ENCODE data around the gene AKAP8L.
"Not testable (repeated sequence)": the region's sequence is repeated elsewhere in the genome, so short reads cannot be mapped to it uniquely, and the experiment has no call there.

The AKAP8L gene

DNA sequence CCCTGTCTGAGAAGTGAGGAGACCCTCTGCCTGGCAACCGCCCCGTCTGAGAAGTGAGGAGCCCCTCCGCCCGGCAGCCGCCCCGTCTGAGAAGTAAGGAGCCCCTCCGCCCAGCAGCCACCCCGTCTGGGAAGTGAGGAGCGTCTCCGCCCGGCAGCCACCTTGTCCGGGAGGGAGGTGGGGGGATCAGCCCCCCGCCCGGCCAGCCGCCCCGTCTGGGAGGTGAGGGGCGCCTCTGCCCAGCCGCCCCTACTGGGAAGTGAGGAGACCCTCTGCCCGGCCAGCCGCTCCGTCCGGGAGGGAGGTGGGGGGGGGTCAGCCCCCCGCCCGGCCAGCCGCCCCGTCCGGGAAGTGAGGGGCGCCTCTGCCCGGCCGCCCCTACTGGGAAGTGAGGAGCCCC lies 55.7 kb downstream of the AKAP8L start:
- H3K9me3 ChIP-seq (ENCODE audit: control insufficient read depth, insufficient read depth, low read depth, low read length); H3K9ac ChIP-seq (ENCODE audit: low read length); H3K4me1 ChIP-seq (ENCODE audit: control insufficient read depth, insufficient read depth, low read length); H3K27me3 ChIP-seq (ENCODE audit: control insufficient read depth, insufficient read depth, low read length); H3K4me3 ChIP-seq (ENCODE audit: low read depth, low read length); H3K27ac ChIP-seq (ENCODE audit: low read depth, low read length): not testable (repeated sequence)
- peaks cover 78% of the 10 kb centered on the region for H3K36me3 ChIP-seq (ENCODE audit: control insufficient read depth, insufficient read depth, low read length)

- H3K9ac ChIP-seq (ENCODE audit: low read length); H3K27me3 ChIP-seq (ENCODE audit: control insufficient read depth, insufficient read depth, low read length); H3K27ac ChIP-seq (ENCODE audit: low read depth, low read length); H3K9me3 ChIP-seq (ENCODE audit: control insufficient read depth, insufficient read depth, low read depth, low read length); H3K4me1 ChIP-seq (ENCODE audit: control insufficient read depth, insufficient read depth, low read length); H3K4me3 ChIP-seq (ENCODE audit: low read depth, low read length): not testable (repeated sequence)
- H3K36me3 ChIP-seq (ENCODE audit: control insufficient read depth, insufficient read depth, low read length): peaks cover 72% of the 10 kb centered on the region
Measured at GRCh38 chr19:15360015-15360414, 58.8 kb downstream of the AKAP8L start.

DNA sequence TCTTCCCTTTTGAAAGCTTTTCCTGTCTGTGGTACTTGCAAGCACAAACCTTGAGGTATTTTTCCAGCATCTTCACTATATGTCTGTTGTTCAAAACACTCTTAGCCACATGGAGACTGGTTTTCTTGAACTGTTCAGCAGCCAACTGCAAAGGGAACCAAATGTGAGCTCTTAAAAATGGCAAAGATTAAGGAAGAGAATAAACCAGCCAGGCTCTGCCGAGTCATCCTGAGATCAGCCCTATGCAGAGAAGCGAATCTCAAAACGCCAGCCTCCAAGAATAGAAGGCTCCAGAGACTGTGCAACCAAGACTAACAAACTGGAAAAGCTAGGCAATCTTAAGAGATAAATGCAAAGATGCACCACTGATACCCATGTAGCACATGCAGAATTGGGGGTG lies 59.9 kb downstream of the AKAP8L start:
- H3K4me1 ChIP-seq (ENCODE audit: control insufficient read depth, insufficient read depth, low read length): no peaks in the 10 kb centered on the region
- peaks cover 75% of the 10 kb centered on the region for H3K36me3 ChIP-seq (ENCODE audit: control insufficient read depth, insufficient read depth, low read length)
- H3K9me3 ChIP-seq (ENCODE audit: control insufficient read depth, insufficient read depth, low read depth, low read length): 0 out of 2 replicates have a peak, but pooled peaks cover 5% of the 10 kb centered on the region
- H3K4me3 ChIP-seq (ENCODE audit: low read depth, low read length): no peak overlapping the region
- no peak overlapping the region for H3K9ac ChIP-seq (ENCODE audit: low read length)
- no peak overlapping the region for H3K27ac ChIP-seq (ENCODE audit: low read depth, low read length)
- no peaks in the 10 kb centered on the region for H3K27me3 ChIP-seq (ENCODE audit: control insufficient read depth, insufficient read depth, low read length)

DNA sequence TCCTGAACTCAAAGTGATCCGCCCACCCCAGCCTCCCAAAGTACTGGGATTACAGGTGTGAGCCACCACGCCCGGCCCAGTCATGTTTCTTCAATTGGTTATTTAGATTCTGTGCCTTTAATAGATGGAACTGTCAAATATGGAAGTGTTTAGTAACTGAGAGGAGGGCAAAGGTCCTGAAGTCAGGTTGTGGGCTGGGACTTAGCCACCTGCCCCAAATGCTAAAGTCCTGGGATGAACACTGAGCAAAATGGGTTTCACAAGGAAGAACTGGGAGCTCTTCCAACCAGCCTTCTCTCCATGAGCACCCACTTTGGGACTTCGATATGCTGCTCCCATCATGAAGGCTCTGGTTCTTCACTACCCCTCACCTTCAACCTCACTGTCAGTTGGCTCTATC lies 60.9 kb downstream of the AKAP8L start:
- no peaks in the 10 kb centered on the region for H3K4me1 ChIP-seq (ENCODE audit: control insufficient read depth, insufficient read depth, low read length)
- 0 out of 2 replicates have a peak, but pooled peaks cover 5% of the 10 kb centered on the region for H3K9me3 ChIP-seq (ENCODE audit: control insufficient read depth, insufficient read depth, low read depth, low read length)
- H3K4me3 ChIP-seq (ENCODE audit: low read depth, low read length): no peak overlapping the region
- H3K27ac ChIP-seq (ENCODE audit: low read depth, low read length): no peak overlapping the region
- H3K9ac ChIP-seq (ENCODE audit: low read length): no peak overlapping the region
- H3K27me3 ChIP-seq (ENCODE audit: control insufficient read depth, insufficient read depth, low read length): no peaks in the 10 kb centered on the region
- peaks cover 82% of the 10 kb centered on the region for H3K36me3 ChIP-seq (ENCODE audit: control insufficient read depth, insufficient read depth, low read length)

DNA sequence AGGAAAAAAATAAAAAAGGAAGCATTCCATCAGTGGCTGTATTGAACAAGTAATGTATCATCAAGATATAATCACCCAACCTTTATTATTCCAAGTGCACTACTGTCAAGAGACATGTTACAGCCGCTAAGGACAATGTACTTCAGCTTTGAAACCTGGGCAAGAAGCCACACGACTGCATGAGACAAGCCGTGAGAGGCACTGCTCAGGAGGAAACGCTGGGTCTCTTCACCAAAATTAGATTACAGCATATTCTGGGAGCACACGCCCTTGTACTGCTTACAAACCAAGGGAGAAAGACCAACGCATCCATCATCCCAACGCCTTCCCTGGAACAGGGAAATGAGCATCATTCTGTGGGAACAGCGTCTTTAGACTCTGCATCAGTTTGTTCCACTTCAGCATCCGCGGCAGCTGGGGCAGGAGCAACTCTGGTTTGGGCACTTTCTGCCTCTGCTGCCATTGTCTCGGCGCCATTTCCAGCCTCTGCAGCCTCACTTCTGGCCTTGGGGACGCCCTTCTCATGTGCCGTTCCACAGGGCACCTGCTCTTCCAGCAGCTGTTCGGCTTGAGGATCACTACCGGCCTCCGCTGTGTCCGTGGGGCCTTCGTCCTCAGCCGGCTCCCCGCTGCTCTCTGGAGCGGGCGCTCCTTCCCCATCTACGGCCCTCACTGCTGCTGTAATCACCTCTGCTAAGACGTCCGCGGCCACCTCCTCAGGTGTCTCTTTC lies 64.1 kb downstream of the AKAP8L start:
- Histone ChIP-seq H3K27ac (ENCODE audit: low read depth, low read length) (no peak overlapping the region), H3K9me3 (ENCODE audit: control insufficient read depth, insufficient read depth, low read depth, low read length) (no peaks in the 10 kb centered on the region), H3K36me3 (ENCODE audit: control insufficient read depth, insufficient read depth, low read length) (peaks cover 57% of the 10 kb centered on the region), H3K4me1 (ENCODE audit: control insufficient read depth, insufficient read depth, low read length) (no peaks in the 10 kb centered on the region), H3K4me3 (ENCODE audit: low read depth, low read length) (no peak overlapping the region), H3K9ac (ENCODE audit: low read length) (no peak overlapping the region), H3K27me3 (ENCODE audit: control insufficient read depth, insufficient read depth, low read length) (no peaks in the 10 kb centered on the region)

- Histone ChIP-seq H3K27ac (ENCODE audit: low read depth, low read length) (no peak overlapping the region), H3K4me3 (ENCODE audit: low read depth, low read length) (no peak overlapping the region), H3K9me3 (ENCODE audit: control insufficient read depth, insufficient read depth, low read depth, low read length) (no peaks in the 10 kb centered on the region), H3K9ac (ENCODE audit: low read length) (no peak overlapping the region), H3K4me1 (ENCODE audit: control insufficient read depth, insufficient read depth, low read length) (no peaks in the 10 kb centered on the region), H3K27me3 (ENCODE audit: control insufficient read depth, insufficient read depth, low read length) (no peaks in the 10 kb centered on the region), H3K36me3 (ENCODE audit: control insufficient read depth, insufficient read depth, low read length) (peaks cover 49% of the 10 kb centered on the region)
Measured at GRCh38 chr19:15353908-15354307, 64.9 kb downstream of the AKAP8L start.

- peaks cover 35% of the 10 kb centered on the region for H3K36me3 ChIP-seq (ENCODE audit: control insufficient read depth, insufficient read depth, low read length)
- not testable (repeated sequence) for H3K9ac ChIP-seq (ENCODE audit: low read length); H3K27ac ChIP-seq (ENCODE audit: low read depth, low read length); H3K27me3 ChIP-seq (ENCODE audit: control insufficient read depth, insufficient read depth, low read length); H3K4me1 ChIP-seq (ENCODE audit: control insufficient read depth, insufficient read depth, low read length); H3K9me3 ChIP-seq (ENCODE audit: control insufficient read depth, insufficient read depth, low read depth, low read length); H3K4me3 ChIP-seq (ENCODE audit: low read depth, low read length)
Measured at GRCh38 chr19:15352535-15352934, 66.3 kb downstream of the AKAP8L start.

GRCh38 chr19:15341328-15341727 lies 77.5 kb downstream of the AKAP8L start:
- peaks cover 18% of the 10 kb centered on the region for H3K36me3 ChIP-seq (ENCODE audit: control insufficient read depth, insufficient read depth, low read length)
- H3K9me3 ChIP-seq (ENCODE audit: control insufficient read depth, insufficient read depth, low read depth, low read length); H3K4me1 ChIP-seq (ENCODE audit: control insufficient read depth, insufficient read depth, low read length); H3K27ac ChIP-seq (ENCODE audit: low read depth, low read length); H3K9ac ChIP-seq (ENCODE audit: low read length); H3K27me3 ChIP-seq (ENCODE audit: control insufficient read depth, insufficient read depth, low read length); H3K4me3 ChIP-seq (ENCODE audit: low read depth, low read length): not testable (repeated sequence)

DNA sequence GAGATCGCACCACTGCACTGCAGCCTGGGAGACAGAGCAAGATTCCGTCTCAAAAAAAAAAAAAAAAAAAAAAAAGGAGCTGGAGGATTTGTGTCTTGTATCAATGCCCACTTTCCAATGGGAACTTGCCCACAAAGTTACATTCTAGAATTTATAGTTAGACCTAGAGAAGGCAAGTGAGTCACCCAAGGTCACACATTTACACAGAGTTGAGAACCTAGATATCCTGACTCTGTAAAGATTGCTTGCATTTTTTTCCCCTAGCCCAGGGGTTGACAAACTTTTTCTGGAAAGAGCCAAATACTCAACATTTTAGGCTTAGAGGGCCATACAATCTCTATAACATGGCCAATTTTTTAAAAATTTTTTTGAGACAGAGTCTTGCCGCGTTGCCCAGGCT lies 78.7 kb downstream of the AKAP8L start:
- H3K27me3 ChIP-seq (ENCODE audit: control insufficient read depth, insufficient read depth, low read length): no peaks in the 10 kb centered on the region
- no peak overlapping the region for H3K27ac ChIP-seq (ENCODE audit: low read depth, low read length)
- no peak overlapping the region for H3K4me3 ChIP-seq (ENCODE audit: low read depth, low read length)
- H3K9ac ChIP-seq (ENCODE audit: low read length): no peak overlapping the region
- no peaks in the 10 kb centered on the region for H3K9me3 ChIP-seq (ENCODE audit: control insufficient read depth, insufficient read depth, low read depth, low read length)
- peaks cover 11% of the 10 kb centered on the region for H3K36me3 ChIP-seq (ENCODE audit: control insufficient read depth, insufficient read depth, low read length)
- no peaks in the 10 kb centered on the region for H3K4me1 ChIP-seq (ENCODE audit: control insufficient read depth, insufficient read depth, low read length)

DNA sequence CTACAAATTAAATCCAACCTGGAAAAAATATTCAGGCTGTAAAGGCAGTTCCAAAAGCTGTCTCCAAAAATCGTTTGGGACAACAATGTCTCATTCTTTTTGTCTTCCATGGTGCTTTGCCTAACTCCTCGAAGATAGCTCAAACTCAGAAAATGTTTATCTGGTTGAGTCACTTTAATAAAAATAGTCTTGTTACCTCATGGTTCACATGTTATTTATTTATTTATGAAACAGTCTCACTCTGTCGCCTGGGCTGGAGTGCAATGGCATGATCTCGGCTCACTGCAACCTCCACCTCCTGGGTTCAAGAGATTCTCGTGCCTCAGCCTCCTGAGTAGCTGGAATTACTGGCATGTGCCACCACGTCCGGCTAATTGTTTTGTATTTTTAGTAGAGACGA lies 81.6 kb downstream of the AKAP8L start:
- Histone ChIP-seq H3K4me1 (ENCODE audit: control insufficient read depth, insufficient read depth, low read length) (no peaks in the 10 kb centered on the region), H3K9me3 (ENCODE audit: control insufficient read depth, insufficient read depth, low read depth, low read length) (no peaks in the 10 kb centered on the region), H3K4me3 (ENCODE audit: low read depth, low read length) (no peak overlapping the region), H3K9ac (ENCODE audit: low read length) (no peak overlapping the region), H3K27me3 (ENCODE audit: control insufficient read depth, insufficient read depth, low read length) (no peaks in the 10 kb centered on the region), H3K36me3 (ENCODE audit: control insufficient read depth, insufficient read depth, low read length) (peaks cover 8% of the 10 kb centered on the region), H3K27ac (ENCODE audit: low read depth, low read length) (no peak overlapping the region)

DNA sequence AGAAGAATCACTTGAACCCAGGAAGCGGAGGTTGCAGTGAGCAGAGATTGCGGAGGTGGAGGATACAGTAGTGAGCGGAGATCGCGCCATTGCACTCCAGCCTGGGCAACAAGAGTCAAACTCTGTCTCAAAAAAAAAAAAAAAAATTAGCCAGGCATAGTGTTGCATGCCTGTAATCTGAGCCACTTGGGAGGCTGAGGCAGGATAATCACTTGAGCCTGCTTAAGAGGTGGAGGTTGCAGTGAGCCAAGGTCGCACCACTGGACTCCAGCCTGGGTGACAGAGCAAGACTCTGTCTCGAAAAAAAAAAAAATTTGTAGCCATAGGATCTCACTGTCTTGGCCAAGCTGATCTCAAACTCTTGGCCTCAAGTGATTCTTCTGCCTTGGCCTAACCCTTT lies 82.8 kb downstream of the AKAP8L start:
- not testable (repeated sequence) for H3K4me3 ChIP-seq (ENCODE audit: low read depth, low read length); H3K9ac ChIP-seq (ENCODE audit: low read length); H3K4me1 ChIP-seq (ENCODE audit: control insufficient read depth, insufficient read depth, low read length); H3K27me3 ChIP-seq (ENCODE audit: control insufficient read depth, insufficient read depth, low read length); H3K9me3 ChIP-seq (ENCODE audit: control insufficient read depth, insufficient read depth, low read depth, low read length); H3K27ac ChIP-seq (ENCODE audit: low read depth, low read length); H3K36me3 ChIP-seq (ENCODE audit: control insufficient read depth, insufficient read depth, low read length)

All from HUES6 (cell line).